Muscle of arm (tissue), 12 donors: Measurements from ENCODE around the gene WWP2. TPM values are rescaled to one million over a fixed set of nuclear protein-coding genes. Genes with fewer than 3 reads are reported as not detected.
"Not testable (repeated sequence)": the region's sequence is repeated elsewhere in the genome, so short reads cannot be mapped to it uniquely, and the experiment has no call there.

ENCODE experiments used
- DNase-seq: peaks from one replicate; pipeline ENCODE4 v3.0.0-alpha.2; 2013
- polyA plus RNA-seq, 12 donors: library from polyadenylated mRNA; unstranded; fragments of 120-200 nt; gene quantifications; one replicate each; pipeline ENCODE4 v1.2.1, GENCODE V29; 2013; ENCODE audit not compliant: insufficient read length in 12 of 12

Gene WWP2
- polyA plus RNA-seq, 12 donors: 15.0 to 24.2 (median 15.9) TPM; not detected in 1

GRCh38 chr16:69830146-69830533, 68.0 kb downstream of the WWP2 start:
- DNase-seq: no peak

- DNase-seq: no peak
Observed at GRCh38 chr16:69830534-69831211, 68.5 kb downstream of the WWP2 start.

- DNase-seq: no peak
Observed at GRCh38 chr16:69831212-69832123, 69.3 kb downstream of the WWP2 start.

- no peak for DNase-seq
Observed at GRCh38 chr16:69833357-69834282, 71.5 kb downstream of the WWP2 start.

- no peak for DNase-seq
Observed at GRCh38 chr16:69834807-69835466, 72.8 kb downstream of the WWP2 start.

- no peak for DNase-seq
Observed at GRCh38 chr16:69836257-69836656, 74.1 kb downstream of the WWP2 start.

- no peak for DNase-seq
Observed at GRCh38 chr16:69837380-69837779, 75.2 kb downstream of the WWP2 start.

GRCh38 chr16:69838489-69838888, 76.4 kb downstream of the WWP2 start:
- no peak for DNase-seq

GRCh38 chr16:69839240-69839688, 77.1 kb downstream of the WWP2 start:
- no peak for DNase-seq

- no peak for DNase-seq
Observed at GRCh38 chr16:69839798-69840409, 77.8 kb downstream of the WWP2 start.

- DNase-seq: no peak
Observed at GRCh38 chr16:69840975-69841374, 78.8 kb downstream of the WWP2 start.

GRCh38 chr16:69844441-69844840, 82.3 kb downstream of the WWP2 start:
- DNase-seq: no peak

- no peak for DNase-seq
Observed at GRCh38 chr16:69845181-69845580, 83.0 kb downstream of the WWP2 start.

GRCh38 chr16:69847643-69848042, 85.5 kb downstream of the WWP2 start:
- DNase-seq: no peak

- DNase-seq: peak; percentile 79
Observed at GRCh38 chr16:69848637-69849545, 86.8 kb downstream of the WWP2 start.

- DNase-seq: no peak
Observed at GRCh38 chr16:69851491-69852240, 89.5 kb downstream of the WWP2 start.

GRCh38 chr16:69852815-69853214, 90.7 kb downstream of the WWP2 start:
- no peak for DNase-seq

GRCh38 chr16:69853481-69853880, 91.3 kb downstream of the WWP2 start:
- no peak for DNase-seq

GRCh38 chr16:69854776-69855175, 92.6 kb downstream of the WWP2 start:
- DNase-seq: not testable (repeated sequence)
